ENCODE data around the gene DNAH17.

DNAH17 gene

DNA sequence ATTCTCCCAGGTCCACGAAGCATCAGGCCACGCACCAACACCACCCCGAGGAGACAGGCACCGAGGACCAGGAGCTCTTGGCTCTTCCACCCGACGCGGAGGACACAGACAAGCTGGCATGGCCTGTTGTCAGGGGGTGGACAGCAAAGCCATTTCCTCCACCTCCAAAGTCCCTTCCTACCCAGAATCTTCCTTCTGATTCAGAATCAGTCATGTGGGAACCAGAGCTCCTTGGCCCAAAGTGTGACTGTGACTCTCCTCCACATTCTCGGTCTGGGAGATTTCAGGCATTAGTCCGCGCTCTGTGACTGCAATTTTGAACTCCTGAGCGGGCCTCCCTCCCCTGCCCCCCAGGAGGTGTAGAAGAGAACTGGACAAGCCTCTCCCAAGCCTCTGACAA is 9.2 kb downstream of the DNAH17 start:
- no peak overlapping the region for H3K4me3 ChIP-seq (replicated peaks; ENCODE audit: low read depth, low read length)
- DNase-seq (ENCODE audit: low read depth) = no peak
- TF ChIP-seq, protein P1, sequence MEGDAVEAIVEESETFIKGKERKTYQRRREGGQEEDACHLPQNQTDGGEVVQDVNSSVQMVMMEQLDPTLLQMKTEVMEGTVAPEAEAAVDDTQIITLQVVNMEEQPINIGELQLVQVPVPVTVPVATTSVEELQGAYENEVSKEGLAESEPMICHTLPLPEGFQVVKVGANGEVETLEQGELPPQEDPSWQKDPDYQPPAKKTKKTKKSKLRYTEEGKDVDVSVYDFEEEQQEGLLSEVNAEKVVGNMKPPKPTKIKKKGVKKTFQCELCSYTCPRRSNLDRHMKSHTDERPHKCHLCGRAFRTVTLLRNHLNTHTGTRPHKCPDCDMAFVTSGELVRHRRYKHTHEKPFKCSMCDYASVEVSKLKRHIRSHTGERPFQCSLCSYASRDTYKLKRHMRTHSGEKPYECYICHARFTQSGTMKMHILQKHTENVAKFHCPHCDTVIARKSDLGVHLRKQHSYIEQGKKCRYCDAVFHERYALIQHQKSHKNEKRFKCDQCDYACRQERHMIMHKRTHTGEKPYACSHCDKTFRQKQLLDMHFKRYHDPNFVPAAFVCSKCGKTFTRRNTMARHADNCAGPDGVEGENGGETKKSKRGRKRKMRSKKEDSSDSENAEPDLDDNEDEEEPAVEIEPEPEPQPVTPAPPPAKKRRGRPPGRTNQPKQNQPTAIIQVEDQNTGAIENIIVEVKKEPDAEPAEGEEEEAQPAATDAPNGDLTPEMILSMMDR (IDR thresholded peaks at IDR 0.05; ENCODE audit: low read length, missing control alignments) = no peak

- H3K4me3 ChIP-seq (replicated peaks; ENCODE audit: low read depth, low read length) = no peak overlapping the region
- no peak for DNase-seq (ENCODE audit: low read depth)
- TF ChIP-seq, protein P1 (IDR thresholded peaks at IDR 0.05; ENCODE audit: low read length, missing control alignments) = no peak
Observed at GRCh38 chr17:78566947-78567346, 10.2 kb downstream of the DNAH17 start.

DNA sequence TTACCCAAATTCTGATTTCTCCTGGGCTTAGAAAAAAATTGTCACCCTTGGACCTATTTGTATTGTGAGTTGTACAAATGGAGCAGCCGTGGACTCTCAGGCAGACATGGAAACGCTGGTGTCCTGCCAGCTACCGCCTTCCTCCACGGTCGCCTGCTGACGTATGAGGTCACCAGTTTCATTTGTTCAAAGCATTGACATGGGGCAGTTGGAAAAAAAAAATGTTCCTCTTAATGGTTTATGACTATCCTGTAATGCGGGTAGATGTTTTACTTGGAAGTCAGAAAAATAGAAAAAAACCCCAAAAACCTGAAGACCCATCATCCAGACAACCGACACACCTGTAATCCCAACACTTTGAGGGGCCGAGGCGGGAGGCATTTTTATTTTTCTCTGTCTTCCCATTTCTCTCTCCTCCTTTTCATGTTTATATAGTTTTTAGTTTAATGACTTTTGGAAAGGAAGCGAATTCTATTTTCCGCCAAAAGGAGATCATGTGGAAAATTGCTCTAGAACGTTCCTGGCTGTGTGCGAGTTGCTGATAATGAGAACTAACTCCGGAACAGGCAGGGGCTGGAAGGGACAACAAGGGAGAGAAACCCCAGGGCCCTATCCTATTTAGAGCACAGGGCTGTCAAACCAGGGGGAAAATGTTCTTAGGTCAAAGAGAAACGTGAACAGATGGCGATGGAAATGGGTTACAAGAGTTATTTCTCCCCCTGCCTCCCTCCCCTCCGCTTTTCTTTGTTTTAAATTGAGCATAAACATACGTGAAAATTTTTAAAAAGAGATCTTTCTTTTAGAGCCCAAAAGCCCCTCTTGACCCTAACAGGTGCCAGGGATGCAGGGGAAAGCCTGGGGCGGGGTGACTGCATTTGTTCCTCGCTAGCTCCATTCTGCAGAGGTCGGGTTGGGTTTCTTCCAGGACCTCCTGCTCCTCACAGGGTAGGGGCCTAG is 13.7 kb downstream of the DNAH17 start:
- TF ChIP-seq, protein P1 (IDR thresholded peaks at IDR 0.05; ENCODE audit: low read length, missing control alignments) = no peak
- peak; percentile 45 for DNase-seq (ENCODE audit: low read depth)

GRCh38 chr17:78562734-78563133 is 14.5 kb downstream of the DNAH17 start:
- H3K4me3 ChIP-seq (replicated peaks; ENCODE audit: low read depth, low read length) = no peak overlapping the region
- TF ChIP-seq, protein P1 (IDR thresholded peaks at IDR 0.05; ENCODE audit: low read length, missing control alignments) = no peak
- DNase-seq (ENCODE audit: low read depth) = no peak

More for the DNA sequence above, 13.7 kb downstream of the DNAH17 start:
- no peak overlapping the region for H3K4me3 ChIP-seq (replicated peaks; ENCODE audit: low read depth, low read length)

- no peak overlapping the region for H3K4me3 ChIP-seq (replicated peaks; ENCODE audit: low read depth, low read length)
- TF ChIP-seq, protein P1 (IDR thresholded peaks at IDR 0.05; ENCODE audit: low read length, missing control alignments) = no peak
- DNase-seq (ENCODE audit: low read depth) = no peak
Observed at GRCh38 chr17:78561166-78561565, 16.0 kb downstream of the DNAH17 start.

GRCh38 chr17:78560731-78561130 is 16.5 kb downstream of the DNAH17 start:
- H3K4me3 ChIP-seq (replicated peaks; ENCODE audit: low read depth, low read length) = no peak overlapping the region
- TF ChIP-seq, protein P1 (IDR thresholded peaks at IDR 0.05; ENCODE audit: low read length, missing control alignments) = no peak
- DNase-seq (ENCODE audit: low read depth) = no peak
